DND-41 (cell line): ENCODE results near the gene CTNNA3.

Experiments used
- ATAC-seq: fragments of 200-7000 bp; cut with Tn5 transposase; 3 replicates; pipeline ENCODE4 v1.9.1; 2021; ENCODE audit warnings: low read depth; ENCODE audit not compliant: insufficient read depth
- DNase-seq: peaks from one replicate; pipeline ENCODE4 v3.0.0-alpha.2; 2020
- H2AFZ ChIP-seq: 2 replicates; pipeline ENCODE4 v1.6.0; 2012; ENCODE audit warnings: low read depth, low read length
- H3K27ac ChIP-seq: 2 replicates; pipeline ENCODE4 v1.5.1; 2012; ENCODE audit warnings: low read length, inconsistent platforms
- H3K27me3 ChIP-seq: fragments of 200-600 bp; sonication (generic); 2 replicates; pipeline ENCODE4 v1.6.0; 2012; ENCODE audit warnings: low read length, mild to moderate bottlenecking, inconsistent platforms; ENCODE audit not compliant: insufficient read depth, poor library complexity
- H3K36me3 ChIP-seq: 2 replicates; pipeline ENCODE4 v1.5.1; 2012; ENCODE audit warnings: low read length, inconsistent platforms; ENCODE audit not compliant: insufficient read depth
- H3K4me1 ChIP-seq: 2 replicates; pipeline ENCODE4 v1.5.1; 2012; ENCODE audit warnings: mild to moderate bottlenecking, low read length; ENCODE audit not compliant: insufficient read depth
- H3K4me2 ChIP-seq: 2 replicates; pipeline ENCODE4 v1.6.0; 2012; ENCODE audit warnings: mild to moderate bottlenecking, moderate library complexity, low read length, inconsistent platforms; ENCODE audit not compliant: insufficient read depth
- H3K4me3 ChIP-seq, 2 experiments: fragments of 200-600 bp in 1 of 2; shearing (Covaris generic) in 1 of 2; 2 replicates each; pipeline ENCODE4 v1.5.1; 2012 to 2016; ENCODE audit warnings: inconsistent platforms in 2 of 2, low read length in 2 of 2, mild to moderate bottlenecking in 2 of 2, low read depth in 1 of 2, moderate library complexity in 1 of 2
- H3K79me2 ChIP-seq: 2 replicates; pipeline ENCODE4 v1.6.0; 2012; ENCODE audit warnings: low read length, inconsistent platforms; ENCODE audit not compliant: insufficient read depth
- H3K9ac ChIP-seq: 2 replicates; pipeline ENCODE4 v1.6.0; 2012; ENCODE audit warnings: low read depth, mild to moderate bottlenecking, inconsistent platforms, low read length, moderate library complexity
- H3K9me3 ChIP-seq: 2 replicates; pipeline ENCODE4 v1.5.1; 2012; ENCODE audit warnings: low read length, moderate library complexity, mild to moderate bottlenecking, inconsistent platforms; ENCODE audit not compliant: insufficient read depth, severe bottlenecking
- H4K20me1 ChIP-seq: 2 replicates; pipeline ENCODE4 v1.6.0; 2012; ENCODE audit warnings: low read length; ENCODE audit not compliant: insufficient read depth
- EZH2 ChIP-seq: IDR thresholded peaks from 3 replicates; pipeline ENCODE4 v1.6.1; 2012; ENCODE audit warnings: borderline replicate concordance, low read depth, mild to moderate bottlenecking, moderate library complexity, low read length, inconsistent platforms; ENCODE audit not compliant: severe bottlenecking
- TF ChIP-seq, protein P1 (sequence below): IDR thresholded peaks from 2 replicates; pipeline ENCODE4 v1.5.1; 2012; ENCODE audit warnings: borderline replicate concordance, low read length, moderate library complexity, mild to moderate bottlenecking; ENCODE audit not compliant: poor library complexity, severe bottlenecking; ENCODE audit errors: extremely low read depth

The CTNNA3 gene

DNA sequence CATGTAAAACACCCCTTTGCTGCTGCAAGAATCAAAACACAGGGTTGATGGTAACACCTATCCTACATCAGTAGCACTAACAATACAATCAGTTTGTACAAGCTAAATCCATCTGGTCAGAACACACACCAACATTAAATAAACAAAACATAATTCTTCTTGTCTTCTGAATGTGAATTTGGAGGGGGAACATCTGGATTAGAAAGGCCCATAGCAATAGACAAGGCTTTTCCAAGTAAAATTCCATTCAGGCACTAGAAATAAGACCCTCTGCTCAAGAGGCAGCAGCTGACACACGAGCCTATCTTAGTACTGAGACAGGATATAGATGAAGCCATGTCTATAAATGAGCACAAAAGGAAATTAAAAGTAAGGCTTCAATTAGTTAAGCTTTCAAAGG is 1610.1 kb downstream of the CTNNA3 start:
- H3K4me3 ChIP-seq = no peak overlapping the region
- H3K9ac ChIP-seq = no peak overlapping the region
- no peaks in the 10 kb centered on the region for H3K36me3 ChIP-seq
- ATAC-seq (no peak), DNase-seq (no peak)
- H3K27me3 ChIP-seq = no peaks in the 10 kb centered on the region
- H3K9me3 ChIP-seq = no peaks in the 10 kb centered on the region
- H4K20me1 ChIP-seq = no peaks in the 10 kb centered on the region
- no peak for TF ChIP-seq EZH2
- TF ChIP-seq, protein P1, sequence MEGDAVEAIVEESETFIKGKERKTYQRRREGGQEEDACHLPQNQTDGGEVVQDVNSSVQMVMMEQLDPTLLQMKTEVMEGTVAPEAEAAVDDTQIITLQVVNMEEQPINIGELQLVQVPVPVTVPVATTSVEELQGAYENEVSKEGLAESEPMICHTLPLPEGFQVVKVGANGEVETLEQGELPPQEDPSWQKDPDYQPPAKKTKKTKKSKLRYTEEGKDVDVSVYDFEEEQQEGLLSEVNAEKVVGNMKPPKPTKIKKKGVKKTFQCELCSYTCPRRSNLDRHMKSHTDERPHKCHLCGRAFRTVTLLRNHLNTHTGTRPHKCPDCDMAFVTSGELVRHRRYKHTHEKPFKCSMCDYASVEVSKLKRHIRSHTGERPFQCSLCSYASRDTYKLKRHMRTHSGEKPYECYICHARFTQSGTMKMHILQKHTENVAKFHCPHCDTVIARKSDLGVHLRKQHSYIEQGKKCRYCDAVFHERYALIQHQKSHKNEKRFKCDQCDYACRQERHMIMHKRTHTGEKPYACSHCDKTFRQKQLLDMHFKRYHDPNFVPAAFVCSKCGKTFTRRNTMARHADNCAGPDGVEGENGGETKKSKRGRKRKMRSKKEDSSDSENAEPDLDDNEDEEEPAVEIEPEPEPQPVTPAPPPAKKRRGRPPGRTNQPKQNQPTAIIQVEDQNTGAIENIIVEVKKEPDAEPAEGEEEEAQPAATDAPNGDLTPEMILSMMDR = no peak
- H3K27ac ChIP-seq = no peak overlapping the region
- H3K4me2 ChIP-seq = no peak overlapping the region
- H2AFZ ChIP-seq = no peak overlapping the region
- H3K4me1 ChIP-seq = no peaks in the 10 kb centered on the region
- H3K79me2 ChIP-seq = no peaks in the 10 kb centered on the region

DNA sequence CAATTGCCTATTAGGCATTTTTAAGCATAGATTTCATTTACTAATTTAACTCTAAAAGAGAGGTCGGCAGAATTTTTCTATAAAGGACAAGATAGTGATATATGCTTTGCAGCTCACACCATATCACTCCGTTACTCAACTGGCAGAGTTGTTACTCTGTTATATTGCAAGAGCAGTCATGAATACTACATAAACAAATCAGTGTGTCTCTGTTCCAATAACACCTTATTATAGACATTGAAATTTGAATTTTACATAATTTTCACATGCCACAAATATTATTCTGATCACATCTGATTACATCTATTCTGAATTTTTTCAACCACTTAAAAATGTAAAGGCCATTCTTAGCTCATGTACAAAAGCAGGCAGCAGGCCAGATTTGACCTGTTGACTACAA is 1624.1 kb downstream of the CTNNA3 start:
- Histone ChIP-seq H3K36me3 (no peaks in the 10 kb centered on the region), H3K9ac (no peak overlapping the region), H2AFZ (no peak overlapping the region), H3K4me3 (no peak overlapping the region), H3K27me3 (no peaks in the 10 kb centered on the region), H3K4me2 (no peak overlapping the region), H3K27ac (no peak overlapping the region), H4K20me1 (no peaks in the 10 kb centered on the region), H3K9me3 (no peaks in the 10 kb centered on the region), H3K79me2 (no peaks in the 10 kb centered on the region), H3K4me1 (no peaks in the 10 kb centered on the region)
- no peak for TF ChIP-seq EZH2
- TF ChIP-seq, protein P1 = no peak
- ATAC-seq (no peak), DNase-seq (no peak)

DNA sequence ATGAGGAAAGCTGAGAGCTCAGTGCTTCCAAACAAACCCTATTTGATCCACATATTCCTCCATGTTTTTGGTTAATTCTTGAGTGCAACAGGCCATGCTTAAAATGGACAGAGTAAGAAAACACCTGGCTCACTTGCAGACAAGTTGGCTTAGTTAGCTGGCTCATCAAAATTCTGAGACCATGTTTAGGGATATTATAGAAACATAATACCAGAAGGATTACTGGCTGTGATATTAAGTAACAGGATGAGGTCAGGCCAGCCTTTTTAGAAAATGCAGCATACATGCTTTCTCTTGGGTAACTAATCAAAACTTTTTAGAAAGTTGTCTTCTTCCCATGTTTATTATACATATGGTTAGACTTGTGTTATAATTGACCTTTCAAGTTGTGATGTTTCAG is 1637.4 kb downstream of the CTNNA3 start:
- H3K9me3 ChIP-seq = no peaks in the 10 kb centered on the region
- no peaks in the 10 kb centered on the region for H3K4me1 ChIP-seq
- H3K36me3 ChIP-seq = no peaks in the 10 kb centered on the region
- no peaks in the 10 kb centered on the region for H3K27me3 ChIP-seq
- no peak overlapping the region for H3K4me3 ChIP-seq
- no peak overlapping the region for H3K4me2 ChIP-seq
- H4K20me1 ChIP-seq = no peaks in the 10 kb centered on the region
- no peak for DNase-seq
- ATAC-seq = no peak
- H3K9ac ChIP-seq = no peak overlapping the region
- no peak overlapping the region for H2AFZ ChIP-seq
- TF ChIP-seq EZH2 = no peak
- TF ChIP-seq, protein P1 = no peak
- no peaks in the 10 kb centered on the region for H3K79me2 ChIP-seq
- H3K27ac ChIP-seq = no peak overlapping the region

DNA sequence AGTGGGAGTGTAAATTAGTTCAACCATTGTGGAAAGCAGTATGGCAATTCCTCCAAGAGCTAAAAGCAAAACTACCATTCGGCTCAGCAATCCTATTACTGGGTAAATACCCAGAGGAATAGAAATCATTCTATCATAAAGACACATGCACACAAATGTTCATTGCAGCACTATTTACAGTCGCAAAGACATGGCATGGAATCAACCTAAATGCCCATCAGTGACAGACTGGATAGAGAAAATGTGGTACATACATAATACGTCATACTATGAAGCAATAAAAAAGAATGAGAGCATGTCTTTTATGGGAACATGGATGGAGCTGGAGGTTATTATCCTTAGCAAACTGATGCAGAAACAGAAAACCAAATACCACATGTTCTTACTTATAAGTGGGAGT is 1646.7 kb downstream of the CTNNA3 start:
- H3K27ac ChIP-seq = no peak overlapping the region
- no peaks in the 10 kb centered on the region for H3K79me2 ChIP-seq
- no peaks in the 10 kb centered on the region for H3K27me3 ChIP-seq
- no peak overlapping the region for H2AFZ ChIP-seq
- TF ChIP-seq EZH2 = no peak
- TF ChIP-seq, protein P1 = no peak
- no peaks in the 10 kb centered on the region for H4K20me1 ChIP-seq
- no peak overlapping the region for H3K9ac ChIP-seq
- H3K4me1 ChIP-seq = no peaks in the 10 kb centered on the region
- H3K36me3 ChIP-seq = no peaks in the 10 kb centered on the region
- DNase-seq (no peak), ATAC-seq (no peak)
- no peak overlapping the region for H3K4me3 ChIP-seq
- no peak overlapping the region for H3K4me2 ChIP-seq
- H3K9me3 ChIP-seq = no peaks in the 10 kb centered on the region
